PC-9 (cell line): ENCODE measurements around the gene C2orf69.

Experiments used
- CTCF ChIP-seq: fragments of 200-600 bp; sonication (generic); conservative IDR thresholded peaks from 2 replicates; pipeline ENCODE4 v1.6.1; 2017; ENCODE audit warnings: mixed run types, antibody characterized with exemption, mild to moderate bottlenecking, moderate library complexity
- EZH2 ChIP-seq: fragments of 200-600 bp; sonication (generic); IDR thresholded peaks from 2 replicates; pipeline ENCODE4 v1.8.0; 2017; ENCODE audit warnings: antibody characterized with exemption, low read depth

GRCh38 chr2:199911877-199912161 lies 726 bp downstream of the C2orf69 start:
- TF ChIP-seq CTCF (no peak), EZH2 (no peak)
